WTC11 (cell line): ENCODE measurements around the gene PCDHB15. TPM values are rescaled to one million over a fixed set of nuclear protein-coding genes. Genes with fewer than 3 reads are reported as not detected.

ENCODE experiments used
- ATAC-seq: fragments of 200-7000 bp; cut with Tn5 transposase; 2 replicates; pipeline ENCODE4 v1.10.0; 2021; ENCODE audit warnings: mild to moderate bottlenecking, moderate library complexity
- CTCF ChIA-PET: fragments of 300-600 bp; sonication (Branson Sonifier 250); formaldehyde crosslinking; loops from one replicate; lab custom pipeline; 2021; ENCODE audit warnings: antibody characterized with exemption; lab: Charles Lee
- POLR2A ChIA-PET: fragments of 350-600 bp; sonication (Branson Sonifier 250); formaldehyde crosslinking; loops from one replicate; lab custom pipeline; 2021; ENCODE audit warnings: antibody characterized with exemption; lab: Charles Lee
- DNase-seq: peaks from one replicate; pipeline ENCODE4 v3.0.0; 2021; ENCODE audit warnings: low spot score
- H3K27ac Mint-ChIP-seq: 2 replicates; pipeline ENCODE4 v1.8.0; 2021; ENCODE audit warnings: mixed read lengths
- H3K27me3 Mint-ChIP-seq: 2 replicates; pipeline ENCODE4 v1.8.0; 2021; ENCODE audit warnings: low read depth, mild to moderate bottlenecking, moderate library complexity, mixed read lengths
- H3K36me3 Mint-ChIP-seq: 2 replicates; pipeline ENCODE4 v1.8.0; 2021; ENCODE audit warnings: mixed read lengths
- H3K4me1 Mint-ChIP-seq: 2 replicates; pipeline ENCODE4 v1.8.0; 2022; ENCODE audit warnings: mixed read lengths
- H3K4me3 Mint-ChIP-seq: 2 replicates; pipeline ENCODE4 v1.8.0; 2021; ENCODE audit warnings: mild to moderate bottlenecking, moderate library complexity, mixed read lengths
- H3K9me3 Mint-ChIP-seq: 2 replicates; pipeline ENCODE4 v1.8.0; 2021; ENCODE audit warnings: mixed read lengths
- ELF4 ChIP-seq: sonication (generic); formaldehyde crosslinking; IDR thresholded peaks from 2 replicates; pipeline ENCODE4 v1.8.1; 2022; ENCODE audit warnings: low read depth, mild to moderate bottlenecking, moderate library complexity, missing genetic modification reagents
- HMGA2 ChIP-seq: fragments of 250-450 bp; sonication (Bioruptor Pico); IDR thresholded peaks from 2 replicates; pipeline ENCODE4 v1.4.0; 2021; ENCODE audit warnings: mild to moderate bottlenecking, moderate library complexity
- JAZF1 ChIP-seq: fragments of 250-450 bp; sonication (Bioruptor Pico); IDR thresholded peaks from 2 replicates; pipeline ENCODE4 v1.9.0; 2021; ENCODE audit warnings: moderate library complexity, mild to moderate bottlenecking, inconsistent platforms
- MYBL2 ChIP-seq: sonication (generic); formaldehyde crosslinking; IDR thresholded peaks from 2 replicates; pipeline ENCODE4 v1.8.1; 2023; ENCODE audit warnings: mild to moderate bottlenecking, moderate library complexity, missing genetic modification reagents
- NFATC4 ChIP-seq: fragments of 250-450 bp; sonication (Bioruptor Pico); IDR thresholded peaks from 2 replicates; pipeline ENCODE4 v1.9.0; 2021; ENCODE audit warnings: mild to moderate bottlenecking
- OVOL2 ChIP-seq: fragments of 250-450 bp; sonication (Bioruptor Pico); IDR thresholded peaks from 2 replicates; pipeline ENCODE4 v1.9.0; 2021; ENCODE audit warnings: mild to moderate bottlenecking, borderline replicate concordance
- PRRX2 ChIP-seq: fragments of 250-450 bp; sonication (Bioruptor Pico); IDR thresholded peaks from 2 replicates; pipeline ENCODE4 v1.8.0; 2021; ENCODE audit warnings: mild to moderate bottlenecking
- SMAD4 ChIP-seq: sonication (generic); formaldehyde crosslinking; IDR thresholded peaks from 2 replicates; pipeline ENCODE4 v1.8.0; 2022; ENCODE audit warnings: mild to moderate bottlenecking, missing genetic modification reagents
- STAT6 ChIP-seq: sonication (generic); formaldehyde crosslinking; conservative IDR thresholded peaks from 2 replicates; pipeline ENCODE4 v1.8.1; 2023; ENCODE audit warnings: mild to moderate bottlenecking, low read depth, missing genetic modification reagents, moderate library complexity
- TEAD1 ChIP-seq: sonication (generic); formaldehyde crosslinking; IDR thresholded peaks from 2 replicates; pipeline ENCODE4 v1.8.0; 2022; ENCODE audit warnings: mild to moderate bottlenecking, missing genetic modification reagents
- ZNF121 ChIP-seq: sonication (generic); formaldehyde crosslinking; IDR thresholded peaks from 2 replicates; pipeline ENCODE4 v1.8.0; 2023; ENCODE audit warnings: missing genetic modification reagents
- ZNF232 ChIP-seq: sonication (generic); formaldehyde crosslinking; IDR thresholded peaks from 2 replicates; pipeline ENCODE4 v1.8.0; 2022; ENCODE audit warnings: mild to moderate bottlenecking, missing genetic modification reagents
- ZNF281 ChIP-seq: sonication (generic); formaldehyde crosslinking; IDR thresholded peaks from 2 replicates; pipeline ENCODE4 v1.8.0; 2023; ENCODE audit warnings: mild to moderate bottlenecking, missing genetic modification reagents
- ZNF416 ChIP-seq: fragments of 250-450 bp; sonication (Bioruptor Pico); IDR thresholded peaks from 2 replicates; pipeline ENCODE4 v1.9.0; 2021; ENCODE audit warnings: mild to moderate bottlenecking, inconsistent platforms
- ZNF671 ChIP-seq: fragments of 250-450 bp; sonication (Bioruptor Pico); IDR thresholded peaks from 2 replicates; pipeline ENCODE4 v1.8.0; 2021; ENCODE audit warnings: mild to moderate bottlenecking
- total RNA-seq: library from RNA; stranded (reverse); gene quantifications from 3 replicates; pipeline ENCODE4 v1.2.3, GENCODE V29; 2021
- TF ChIP-seq, protein P1 (sequence below): sonication (generic); formaldehyde crosslinking; IDR thresholded peaks from 2 replicates; pipeline ENCODE4 v1.8.1; 2023; ENCODE audit warnings: mild to moderate bottlenecking, missing genetic modification reagents
- TF ChIP-seq, protein P2 (sequence below): sonication (generic); formaldehyde crosslinking; IDR thresholded peaks from 2 replicates; pipeline ENCODE4 v1.8.0; 2023; ENCODE audit warnings: missing genetic modification reagents, mild to moderate bottlenecking, borderline replicate concordance

Gene PCDHB15
- total RNA-seq, 1 experiment from 2014 or later = 8.4 TPM

DNA sequence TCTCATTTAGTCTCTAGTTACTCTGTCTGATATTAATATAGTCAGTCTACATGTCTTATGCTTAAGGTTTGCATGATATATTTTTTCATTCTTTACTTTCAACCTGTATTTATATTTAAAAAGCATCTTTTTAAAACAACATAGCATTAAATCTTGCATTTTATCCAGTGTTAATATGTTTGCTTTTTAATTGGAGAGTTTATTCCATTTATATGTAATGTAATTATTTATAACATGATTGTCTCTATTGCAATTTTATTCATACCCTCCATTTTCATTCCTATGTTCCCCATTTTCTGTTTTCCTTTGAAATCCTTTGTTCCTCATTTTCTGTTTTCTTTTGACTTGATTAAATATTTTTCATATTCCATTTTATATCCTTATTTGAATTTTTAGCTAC is 13.3 kb downstream of the PCDHB15 start:
- no peak for DNase-seq
- CTCF ChIA-PET = no interaction called here
- Mint-ChIP-seq H3K9me3 (peaks cover 93% of the 10 kb centered on the region), H3K27ac (no peak overlapping the region), H3K4me1 (no peaks in the 10 kb centered on the region)
- ATAC-seq = no peak
- TF ChIP-seq PRRX2 = no peak
- TF ChIP-seq MYBL2 (CRISPR knock-in tag) = no peak
- no peak for TF ChIP-seq ZNF416 (CRISPR knock-in tag)
- TF ChIP-seq JAZF1 (CRISPR knock-in tag) = no peak
- TF ChIP-seq TEAD1 (CRISPR knock-in tag) = no peak
- TF ChIP-seq, protein P1, sequence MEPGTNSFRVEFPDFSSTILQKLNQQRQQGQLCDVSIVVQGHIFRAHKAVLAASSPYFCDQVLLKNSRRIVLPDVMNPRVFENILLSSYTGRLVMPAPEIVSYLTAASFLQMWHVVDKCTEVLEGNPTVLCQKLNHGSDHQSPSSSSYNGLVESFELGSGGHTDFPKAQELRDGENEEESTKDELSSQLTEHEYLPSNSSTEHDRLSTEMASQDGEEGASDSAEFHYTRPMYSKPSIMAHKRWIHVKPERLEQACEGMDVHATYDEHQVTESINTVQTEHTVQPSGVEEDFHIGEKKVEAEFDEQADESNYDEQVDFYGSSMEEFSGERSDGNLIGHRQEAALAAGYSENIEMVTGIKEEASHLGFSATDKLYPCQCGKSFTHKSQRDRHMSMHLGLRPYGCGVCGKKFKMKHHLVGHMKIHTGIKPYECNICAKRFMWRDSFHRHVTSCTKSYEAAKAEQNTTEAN (CRISPR knock-in tag) = no peak
- no peak for TF ChIP-seq OVOL2 (CRISPR knock-in tag)
- no peak for TF ChIP-seq ZNF232 (CRISPR knock-in tag)
- no peak for TF ChIP-seq ZNF281 (CRISPR knock-in tag)
- no peak for TF ChIP-seq ZNF121
- no peak for TF ChIP-seq NFATC4 (CRISPR knock-in tag)
- TF ChIP-seq HMGA2 = no peak
- TF ChIP-seq, all 79 proteins: peak for 0
- H3K4me3 Mint-ChIP-seq = no peak overlapping the region
- POLR2A ChIA-PET = no interaction called here
- H3K36me3 Mint-ChIP-seq = peaks cover 85% of the 10 kb centered on the region
- peaks cover 11% of the 10 kb centered on the region for H3K27me3 Mint-ChIP-seq

DNA sequence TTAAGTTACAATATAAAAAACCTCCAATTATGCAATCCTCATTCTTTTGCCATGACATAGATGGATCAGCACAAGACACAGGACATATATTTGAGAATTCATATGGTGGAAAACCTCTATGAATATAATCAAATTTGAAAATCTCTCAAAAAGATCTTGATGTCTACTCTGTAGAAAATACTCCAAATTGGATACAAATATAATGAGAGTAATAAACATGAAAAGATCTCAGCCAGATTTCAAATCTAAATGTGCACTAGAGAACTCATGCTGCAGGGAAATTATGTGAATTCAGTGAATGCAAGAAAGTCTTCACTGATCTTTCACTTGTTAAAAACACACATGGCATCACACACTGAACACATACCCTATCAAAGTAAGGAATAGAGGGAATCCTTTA is 13.8 kb downstream of the PCDHB15 start:
- Mint-ChIP-seq H3K9me3 (peaks cover 92% of the 10 kb centered on the region), H3K27ac (no peak overlapping the region), H3K27me3 (peaks cover 11% of the 10 kb centered on the region), H3K4me3 (no peak overlapping the region), H3K4me1 (no peaks in the 10 kb centered on the region), H3K36me3 (peaks cover 82% of the 10 kb centered on the region)
- CTCF ChIA-PET = no interaction called here
- no peak for TF ChIP-seq ZNF671 (CRISPR knock-in tag)
- no peak for TF ChIP-seq STAT6 (CRISPR knock-in tag)
- no peak for TF ChIP-seq SMAD4 (CRISPR knock-in tag)
- no peak for TF ChIP-seq ELF4
- TF ChIP-seq, protein P2, sequence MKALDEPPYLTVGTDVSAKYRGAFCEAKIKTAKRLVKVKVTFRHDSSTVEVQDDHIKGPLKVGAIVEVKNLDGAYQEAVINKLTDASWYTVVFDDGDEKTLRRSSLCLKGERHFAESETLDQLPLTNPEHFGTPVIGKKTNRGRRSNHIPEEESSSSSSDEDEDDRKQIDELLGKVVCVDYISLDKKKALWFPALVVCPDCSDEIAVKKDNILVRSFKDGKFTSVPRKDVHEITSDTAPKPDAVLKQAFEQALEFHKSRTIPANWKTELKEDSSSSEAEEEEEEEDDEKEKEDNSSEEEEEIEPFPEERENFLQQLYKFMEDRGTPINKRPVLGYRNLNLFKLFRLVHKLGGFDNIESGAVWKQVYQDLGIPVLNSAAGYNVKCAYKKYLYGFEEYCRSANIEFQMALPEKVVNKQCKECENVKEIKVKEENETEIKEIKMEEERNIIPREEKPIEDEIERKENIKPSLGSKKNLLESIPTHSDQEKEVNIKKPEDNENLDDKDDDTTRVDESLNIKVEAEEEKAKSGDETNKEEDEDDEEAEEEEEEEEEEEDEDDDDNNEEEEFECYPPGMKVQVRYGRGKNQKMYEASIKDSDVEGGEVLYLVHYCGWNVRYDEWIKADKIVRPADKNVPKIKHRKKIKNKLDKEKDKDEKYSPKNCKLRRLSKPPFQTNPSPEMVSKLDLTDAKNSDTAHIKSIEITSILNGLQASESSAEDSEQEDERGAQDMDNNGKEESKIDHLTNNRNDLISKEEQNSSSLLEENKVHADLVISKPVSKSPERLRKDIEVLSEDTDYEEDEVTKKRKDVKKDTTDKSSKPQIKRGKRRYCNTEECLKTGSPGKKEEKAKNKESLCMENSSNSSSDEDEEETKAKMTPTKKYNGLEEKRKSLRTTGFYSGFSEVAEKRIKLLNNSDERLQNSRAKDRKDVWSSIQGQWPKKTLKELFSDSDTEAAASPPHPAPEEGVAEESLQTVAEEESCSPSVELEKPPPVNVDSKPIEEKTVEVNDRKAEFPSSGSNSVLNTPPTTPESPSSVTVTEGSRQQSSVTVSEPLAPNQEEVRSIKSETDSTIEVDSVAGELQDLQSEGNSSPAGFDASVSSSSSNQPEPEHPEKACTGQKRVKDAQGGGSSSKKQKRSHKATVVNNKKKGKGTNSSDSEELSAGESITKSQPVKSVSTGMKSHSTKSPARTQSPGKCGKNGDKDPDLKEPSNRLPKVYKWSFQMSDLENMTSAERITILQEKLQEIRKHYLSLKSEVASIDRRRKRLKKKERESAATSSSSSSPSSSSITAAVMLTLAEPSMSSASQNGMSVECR = no peak
- POLR2A ChIA-PET = no interaction called here
- DNase-seq = no peak
- ATAC-seq = no peak
